K562 (cell line): ENCODE results near the gene DNAJB12.

Experiments used
- EZH2 ChIP-seq: IDR thresholded peaks from 2 replicates; pipeline ENCODE4 v1.6.1; 2012; ENCODE audit warnings: low read depth, mild to moderate bottlenecking, inconsistent platforms, low read length, borderline replicate concordance
- FOS ChIP-seq: IDR thresholded peaks from 3 replicates; pipeline ENCODE4 v1.6.1; 2011; ENCODE audit not compliant: insufficient read length; ENCODE audit errors: extremely low read depth
- FUS ChIP-seq: fragments of 200-400 bp; formaldehyde crosslinking; optimal IDR thresholded peaks from 2 replicates; pipeline ENCODE3; 2017; ENCODE audit warnings: low read depth, low read length
- GATA2 ChIP-seq: sonication (generic); formaldehyde crosslinking; IDR thresholded peaks from 2 replicates; pipeline ENCODE4 v1.4.0; 2020; ENCODE audit warnings: mild to moderate bottlenecking, missing genetic modification reagents
- NFYB ChIP-seq: IDR thresholded peaks from 2 replicates; pipeline ENCODE4 v1.6.1; 2011; ENCODE audit warnings: mild to moderate bottlenecking, moderate library complexity; ENCODE audit not compliant: insufficient read length; ENCODE audit errors: extremely low read depth
- POLR2A ChIP-seq: fragments of 450-650 bp; conservative IDR thresholded peaks from 2 replicates; pipeline ENCODE4 v1.6.1; 2016
- PRPF4 ChIP-seq: fragments of 200-400 bp; formaldehyde crosslinking; IDR thresholded peaks from one replicate; pipeline ENCODE4 v1.6.1; 2017; ENCODE audit warnings: low read length, low read depth, mild to moderate bottlenecking; ENCODE audit not compliant: insufficient read depth, poor library complexity, severe bottlenecking
- TCF7L2 ChIP-seq: fragments of 150-350 bp; IDR thresholded peaks from 2 replicates; pipeline ENCODE4 v1.6.1; 2016; ENCODE audit warnings: low read depth, mild to moderate bottlenecking, low read length, moderate library complexity
- THRA ChIP-seq: fragments of 450-650 bp; IDR thresholded peaks from 2 replicates; pipeline ENCODE4 v1.6.1; 2017; ENCODE audit warnings: mild to moderate bottlenecking, moderate library complexity
- XRCC5 ChIP-seq: fragments of 200-400 bp; formaldehyde crosslinking; IDR thresholded peaks from 2 replicates; pipeline ENCODE4 v1.6.1; 2017; ENCODE audit warnings: low read depth, mild to moderate bottlenecking, low read length
- ZZZ3 ChIP-seq: fragments of 450-650 bp; IDR thresholded peaks from 2 replicates; pipeline ENCODE4 v1.6.1; 2016; ENCODE audit warnings: antibody characterized with exemption, mild to moderate bottlenecking, moderate library complexity
- TF ChIP-seq, protein P1 (sequence below): sonication (generic); formaldehyde crosslinking; IDR thresholded peaks from 2 replicates; pipeline ENCODE4 v1.8.1; 2022; ENCODE audit warnings: missing genetic modification reagents
- TF ChIP-seq, protein P2 (sequence below), 3 experiments: IDR thresholded peaks in 2 of 3; conservative IDR thresholded peaks in 1 of 3; 2 replicates each; pipeline ENCODE4 v1.5.1; 2011 to 2012; ENCODE audit warnings: low read length in 3 of 3, mild to moderate bottlenecking in 3 of 3, control low read depth in 2 of 3, improper control_type of control experiment in 1 of 3, inconsistent platforms in 1 of 3, low read depth in 1 of 3, mixed read lengths in 1 of 3, moderate library complexity in 1 of 3; ENCODE audit not compliant: insufficient read depth in 2 of 3
- TF ChIP-seq, protein P3 (sequence below), 2 experiments: fragments of 450-650 bp; formaldehyde crosslinking in 1 of 2; IDR thresholded peaks; 2 replicates each; pipeline versions ENCODE4 v1.4.0 to v1.6.1; 2014 to 2020; ENCODE audit warnings: mild to moderate bottlenecking in 2 of 2, borderline replicate concordance in 1 of 2, low read depth in 1 of 2

- TF ChIP-seq, protein P1, sequence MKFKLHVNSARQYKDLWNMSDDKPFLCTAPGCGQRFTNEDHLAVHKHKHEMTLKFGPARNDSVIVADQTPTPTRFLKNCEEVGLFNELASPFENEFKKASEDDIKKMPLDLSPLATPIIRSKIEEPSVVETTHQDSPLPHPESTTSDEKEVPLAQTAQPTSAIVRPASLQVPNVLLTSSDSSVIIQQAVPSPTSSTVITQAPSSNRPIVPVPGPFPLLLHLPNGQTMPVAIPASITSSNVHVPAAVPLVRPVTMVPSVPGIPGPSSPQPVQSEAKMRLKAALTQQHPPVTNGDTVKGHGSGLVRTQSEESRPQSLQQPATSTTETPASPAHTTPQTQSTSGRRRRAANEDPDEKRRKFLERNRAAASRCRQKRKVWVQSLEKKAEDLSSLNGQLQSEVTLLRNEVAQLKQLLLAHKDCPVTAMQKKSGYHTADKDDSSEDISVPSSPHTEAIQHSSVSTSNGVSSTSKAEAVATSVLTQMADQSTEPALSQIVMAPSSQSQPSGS (CRISPR knock-in tag), result no peak
- TF ChIP-seq PRPF4 (no peak), NFYB (no peak), ZZZ3 (no peak), XRCC5 (no peak), EZH2 (no peak), TCF7L2 (no peak), FOS (no peak), THRA (no peak), GATA2 (CRISPR knock-in tag) (no peak), POLR2A (no peak), FUS (no peak)
- TF ChIP-seq, protein P2, sequence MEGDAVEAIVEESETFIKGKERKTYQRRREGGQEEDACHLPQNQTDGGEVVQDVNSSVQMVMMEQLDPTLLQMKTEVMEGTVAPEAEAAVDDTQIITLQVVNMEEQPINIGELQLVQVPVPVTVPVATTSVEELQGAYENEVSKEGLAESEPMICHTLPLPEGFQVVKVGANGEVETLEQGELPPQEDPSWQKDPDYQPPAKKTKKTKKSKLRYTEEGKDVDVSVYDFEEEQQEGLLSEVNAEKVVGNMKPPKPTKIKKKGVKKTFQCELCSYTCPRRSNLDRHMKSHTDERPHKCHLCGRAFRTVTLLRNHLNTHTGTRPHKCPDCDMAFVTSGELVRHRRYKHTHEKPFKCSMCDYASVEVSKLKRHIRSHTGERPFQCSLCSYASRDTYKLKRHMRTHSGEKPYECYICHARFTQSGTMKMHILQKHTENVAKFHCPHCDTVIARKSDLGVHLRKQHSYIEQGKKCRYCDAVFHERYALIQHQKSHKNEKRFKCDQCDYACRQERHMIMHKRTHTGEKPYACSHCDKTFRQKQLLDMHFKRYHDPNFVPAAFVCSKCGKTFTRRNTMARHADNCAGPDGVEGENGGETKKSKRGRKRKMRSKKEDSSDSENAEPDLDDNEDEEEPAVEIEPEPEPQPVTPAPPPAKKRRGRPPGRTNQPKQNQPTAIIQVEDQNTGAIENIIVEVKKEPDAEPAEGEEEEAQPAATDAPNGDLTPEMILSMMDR (IDR thresholded peaks at IDR 0.05 in 2 of 3, conservative IDR thresholded peaks at IDR 0.05 in 1 of 3; ENCODE audit: insufficient read depth in 2 of 3, low read depth in 1 of 3, low read length in 3 of 3), result no peak
- TF ChIP-seq, protein P3, sequence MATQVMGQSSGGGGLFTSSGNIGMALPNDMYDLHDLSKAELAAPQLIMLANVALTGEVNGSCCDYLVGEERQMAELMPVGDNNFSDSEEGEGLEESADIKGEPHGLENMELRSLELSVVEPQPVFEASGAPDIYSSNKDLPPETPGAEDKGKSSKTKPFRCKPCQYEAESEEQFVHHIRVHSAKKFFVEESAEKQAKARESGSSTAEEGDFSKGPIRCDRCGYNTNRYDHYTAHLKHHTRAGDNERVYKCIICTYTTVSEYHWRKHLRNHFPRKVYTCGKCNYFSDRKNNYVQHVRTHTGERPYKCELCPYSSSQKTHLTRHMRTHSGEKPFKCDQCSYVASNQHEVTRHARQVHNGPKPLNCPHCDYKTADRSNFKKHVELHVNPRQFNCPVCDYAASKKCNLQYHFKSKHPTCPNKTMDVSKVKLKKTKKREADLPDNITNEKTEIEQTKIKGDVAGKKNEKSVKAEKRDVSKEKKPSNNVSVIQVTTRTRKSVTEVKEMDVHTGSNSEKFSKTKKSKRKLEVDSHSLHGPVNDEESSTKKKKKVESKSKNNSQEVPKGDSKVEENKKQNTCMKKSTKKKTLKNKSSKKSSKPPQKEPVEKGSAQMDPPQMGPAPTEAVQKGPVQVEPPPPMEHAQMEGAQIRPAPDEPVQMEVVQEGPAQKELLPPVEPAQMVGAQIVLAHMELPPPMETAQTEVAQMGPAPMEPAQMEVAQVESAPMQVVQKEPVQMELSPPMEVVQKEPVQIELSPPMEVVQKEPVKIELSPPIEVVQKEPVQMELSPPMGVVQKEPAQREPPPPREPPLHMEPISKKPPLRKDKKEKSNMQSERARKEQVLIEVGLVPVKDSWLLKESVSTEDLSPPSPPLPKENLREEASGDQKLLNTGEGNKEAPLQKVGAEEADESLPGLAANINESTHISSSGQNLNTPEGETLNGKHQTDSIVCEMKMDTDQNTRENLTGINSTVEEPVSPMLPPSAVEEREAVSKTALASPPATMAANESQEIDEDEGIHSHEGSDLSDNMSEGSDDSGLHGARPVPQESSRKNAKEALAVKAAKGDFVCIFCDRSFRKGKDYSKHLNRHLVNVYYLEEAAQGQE (IDR thresholded peaks at IDR 0.05; ENCODE audit: borderline replicate concordance), result no peak
- TF ChIP-seq, protein P3 (CRISPR knock-in tag; IDR thresholded peaks at IDR 0.05; ENCODE audit: low read depth), result no peak
Measured at GRCh38 chr10:72312865-72313391, 41.8 kb downstream of the DNAJB12 start.
